ENCODE results near the gene LRRC34. TPM values are rescaled to one million over a fixed set of nuclear protein-coding genes. Genes with fewer than 3 reads are reported as not detected.

LRRC34 gene
- total and polyA plus RNA-seq, 9 of the 15 experiments (the other 6 are each of a cell fraction or from before 2014, with no cell fraction given) = 0.17 to 0.30 TPM; not detected in 7

GRCh38 chr3:169850618-169851017 is 37.9 kb upstream of the LRRC34 start (continued):
- TF ChIP-seq ID3 (CRISPR knock-in tag; IDR thresholded peaks at IDR 0.05) = no peak
- TF ChIP-seq ID3 (tag; IDR thresholded peaks at IDR 0.05) = no peak
- no peak for TF ChIP-seq MTA1 (IDR thresholded peaks at IDR 0.05; ENCODE audit: borderline replicate concordance)
- TF ChIP-seq, protein P1, sequence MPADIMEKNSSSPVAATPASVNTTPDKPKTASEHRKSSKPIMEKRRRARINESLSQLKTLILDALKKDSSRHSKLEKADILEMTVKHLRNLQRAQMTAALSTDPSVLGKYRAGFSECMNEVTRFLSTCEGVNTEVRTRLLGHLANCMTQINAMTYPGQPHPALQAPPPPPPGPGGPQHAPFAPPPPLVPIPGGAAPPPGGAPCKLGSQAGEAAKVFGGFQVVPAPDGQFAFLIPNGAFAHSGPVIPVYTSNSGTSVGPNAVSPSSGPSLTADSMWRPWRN (IDR thresholded peaks at IDR 0.05; ENCODE audit: low read depth) = no peak
- no peak for TF ChIP-seq RBM25 (IDR thresholded peaks at IDR 0.05; ENCODE audit: low read depth, low read length, severe bottlenecking)
- TF ChIP-seq ELF2 (CRISPR knock-in tag; IDR thresholded peaks at IDR 0.05) = no peak
- TF ChIP-seq, protein P2, sequence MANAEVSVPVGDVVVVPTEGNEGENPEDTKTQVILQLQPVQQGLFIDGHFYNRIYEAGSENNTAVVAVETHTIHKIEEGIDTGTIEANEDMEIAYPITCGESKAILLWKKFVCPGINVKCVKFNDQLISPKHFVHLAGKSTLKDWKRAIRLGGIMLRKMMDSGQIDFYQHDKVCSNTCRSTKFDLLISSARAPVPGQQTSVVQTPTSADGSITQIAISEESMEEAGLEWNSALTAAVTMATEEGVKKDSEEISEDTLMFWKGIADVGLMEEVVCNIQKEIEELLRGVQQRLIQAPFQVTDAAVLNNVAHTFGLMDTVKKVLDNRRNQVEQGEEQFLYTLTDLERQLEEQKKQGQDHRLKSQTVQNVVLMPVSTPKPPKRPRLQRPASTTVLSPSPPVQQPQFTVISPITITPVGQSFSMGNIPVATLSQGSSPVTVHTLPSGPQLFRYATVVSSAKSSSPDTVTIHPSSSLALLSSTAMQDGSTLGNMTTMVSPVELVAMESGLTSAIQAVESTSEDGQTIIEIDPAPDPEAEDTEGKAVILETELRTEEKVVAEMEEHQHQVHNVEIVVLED (CRISPR knock-in tag; IDR thresholded peaks at IDR 0.05) = no peak
- TF ChIP-seq C11orf30 (IDR thresholded peaks at IDR 0.05; ENCODE audit: low read depth) = peak; percentile 13; the same call in 1 of the 2 replicates
- no peak for TF ChIP-seq POU5F1 (IDR thresholded peaks at IDR 0.05; ENCODE audit: borderline replicate concordance, low read depth, low read length, partially characterized antibody)
- TF ChIP-seq CEBPB (tag; IDR thresholded peaks at IDR 0.05) = no peak
- TF ChIP-seq ZNF23 (CRISPR knock-in tag; IDR thresholded peaks at IDR 0.05) = no peak
